ENCODE results near the gene ANKRD44.

Gene ANKRD44

GRCh38 chr2:197247083-197247482 lies 63.5 kb downstream of the ANKRD44 start:
- H3K4me3 ChIP-seq (ENCODE audit: low read depth in 1 of 2, low read length in 2 of 2): no peak overlapping the region
- H3K79me2 ChIP-seq (ENCODE audit: insufficient read depth, low read length): peaks cover 17% of the 10 kb centered on the region
- H3K27me3 ChIP-seq (ENCODE audit: insufficient read depth, low read length, poor library complexity): no peaks in the 10 kb centered on the region
- H3K9ac ChIP-seq (ENCODE audit: low read depth, low read length): no peak overlapping the region
- ATAC-seq (ENCODE audit: insufficient read depth, low read depth) (no peak), DNase-seq (no peak)
- H3K27ac ChIP-seq (ENCODE audit: low read length): no peak overlapping the region
- H2AFZ ChIP-seq (ENCODE audit: low read depth, low read length): no peak overlapping the region
- H3K9me3 ChIP-seq (ENCODE audit: insufficient read depth, low read length, severe bottlenecking): no peaks in the 10 kb centered on the region
- TF ChIP-seq CTCF (IDR thresholded peaks at IDR 0.05; ENCODE audit: borderline replicate concordance, extremely low read depth, low read length, poor library complexity, severe bottlenecking) (no peak), EZH2 (IDR thresholded peaks at IDR 0.05; ENCODE audit: borderline replicate concordance, low read depth, low read length, severe bottlenecking) (no peak)
- H4K20me1 ChIP-seq (ENCODE audit: insufficient read depth, low read length): no peaks in the 10 kb centered on the region
- peaks cover 18% of the 10 kb centered on the region for H3K4me1 ChIP-seq (ENCODE audit: insufficient read depth, low read length)
- no peaks in the 10 kb centered on the region for H3K36me3 ChIP-seq (ENCODE audit: insufficient read depth, low read length)
- H3K4me2 ChIP-seq (ENCODE audit: insufficient read depth, low read length): no peak overlapping the region

GRCh38 chr2:197245829-197246804 lies 64.5 kb downstream of the ANKRD44 start:
- H3K27ac ChIP-seq (ENCODE audit: low read length): no peak overlapping the region
- ATAC-seq (ENCODE audit: insufficient read depth, low read depth): no peak
- no peak for TF ChIP-seq CTCF (IDR thresholded peaks at IDR 0.05; ENCODE audit: borderline replicate concordance, extremely low read depth, low read length, poor library complexity, severe bottlenecking)
- no peak for TF ChIP-seq EZH2 (IDR thresholded peaks at IDR 0.05; ENCODE audit: borderline replicate concordance, low read depth, low read length, severe bottlenecking)

GRCh38 chr2:197244349-197244748 lies 66.2 kb downstream of the ANKRD44 start:
- Histone ChIP-seq H3K27ac (ENCODE audit: low read length) (no peak overlapping the region), H2AFZ (ENCODE audit: low read depth, low read length) (no peak overlapping the region), H3K27me3 (ENCODE audit: insufficient read depth, low read length, poor library complexity) (no peaks in the 10 kb centered on the region), H3K9ac (ENCODE audit: low read depth, low read length) (no peak overlapping the region), H3K79me2 (ENCODE audit: insufficient read depth, low read length) (peaks cover 17% of the 10 kb centered on the region), H3K36me3 (ENCODE audit: insufficient read depth, low read length) (no peaks in the 10 kb centered on the region), H3K4me2 (ENCODE audit: insufficient read depth, low read length) (no peak overlapping the region), H3K9me3 (ENCODE audit: insufficient read depth, low read length, severe bottlenecking) (no peaks in the 10 kb centered on the region), H3K4me3 (ENCODE audit: low read depth in 1 of 2, low read length in 2 of 2) (no peak overlapping the region), H3K4me1 (ENCODE audit: insufficient read depth, low read length) (peaks cover 36% of the 10 kb centered on the region), H4K20me1 (ENCODE audit: insufficient read depth, low read length) (no peaks in the 10 kb centered on the region)
- DNase-seq (no peak), ATAC-seq (ENCODE audit: insufficient read depth, low read depth) (no peak)
- TF ChIP-seq CTCF (IDR thresholded peaks at IDR 0.05; ENCODE audit: borderline replicate concordance, extremely low read depth, low read length, poor library complexity, severe bottlenecking) (no peak), EZH2 (IDR thresholded peaks at IDR 0.05; ENCODE audit: borderline replicate concordance, low read depth, low read length, severe bottlenecking) (no peak)

More at GRCh38 chr2:197245829-197246804, 64.5 kb downstream of the ANKRD44 start:
- no peak overlapping the region for H3K4me2 ChIP-seq (ENCODE audit: insufficient read depth, low read length)
- no peak for DNase-seq
- H3K4me1 ChIP-seq (ENCODE audit: insufficient read depth, low read length): peaks cover 20% of the 10 kb centered on the region
- no peaks in the 10 kb centered on the region for H4K20me1 ChIP-seq (ENCODE audit: insufficient read depth, low read length)
- no peak overlapping the region for H3K4me3 ChIP-seq (ENCODE audit: low read depth in 1 of 2, low read length in 2 of 2)
- H3K9me3 ChIP-seq (ENCODE audit: insufficient read depth, low read length, severe bottlenecking): no peaks in the 10 kb centered on the region
- no peaks in the 10 kb centered on the region for H3K27me3 ChIP-seq (ENCODE audit: insufficient read depth, low read length, poor library complexity)
- no peak overlapping the region for H3K9ac ChIP-seq (ENCODE audit: low read depth, low read length)
- peaks cover 17% of the 10 kb centered on the region for H3K79me2 ChIP-seq (ENCODE audit: insufficient read depth, low read length)
- H3K36me3 ChIP-seq (ENCODE audit: insufficient read depth, low read length): no peaks in the 10 kb centered on the region
- H2AFZ ChIP-seq (ENCODE audit: low read depth, low read length): no peak overlapping the region
